NCI-H1694 treated with DMSO at 0.1 percent for 48 hours (cell line): ENCODE results near the gene IL15RA.
"Not testable (repeated sequence)": the region's sequence is repeated elsewhere in the genome, so short reads cannot be mapped to it uniquely, and the experiment has no call there.

Experiments used
- DNase-seq: peaks from one replicate; lab custom pipeline; 2025; lab: John Stamatoyannopoulos, UW

IL15RA gene

DNA sequence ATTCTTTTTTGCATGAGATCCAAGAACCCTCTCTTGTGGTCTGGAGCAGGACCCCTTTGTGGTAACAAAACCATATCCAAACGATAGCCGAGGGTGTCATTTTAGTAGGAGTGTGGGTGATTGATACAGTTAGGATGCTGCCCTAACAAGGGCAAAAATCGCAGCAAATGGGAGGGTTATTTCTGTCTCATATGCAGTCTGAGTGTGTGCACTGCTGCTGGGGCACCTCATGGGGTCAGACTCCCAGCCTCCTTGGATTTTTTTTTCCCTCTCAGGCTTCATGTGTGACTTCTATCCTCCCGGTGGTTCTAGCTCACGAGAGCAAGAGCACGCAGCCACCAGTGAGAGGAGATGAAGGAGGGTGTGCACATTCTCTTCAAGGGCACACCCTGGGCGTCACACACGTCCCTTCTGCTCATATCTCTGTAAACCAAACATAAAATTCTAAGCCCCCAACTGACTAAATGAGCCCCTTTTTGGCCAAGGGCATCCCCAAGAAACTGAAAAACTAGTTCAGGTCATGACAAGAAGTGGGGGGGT is 28.6 kb upstream of the IL15RA start:
- no peak for DNase-seq

DNA sequence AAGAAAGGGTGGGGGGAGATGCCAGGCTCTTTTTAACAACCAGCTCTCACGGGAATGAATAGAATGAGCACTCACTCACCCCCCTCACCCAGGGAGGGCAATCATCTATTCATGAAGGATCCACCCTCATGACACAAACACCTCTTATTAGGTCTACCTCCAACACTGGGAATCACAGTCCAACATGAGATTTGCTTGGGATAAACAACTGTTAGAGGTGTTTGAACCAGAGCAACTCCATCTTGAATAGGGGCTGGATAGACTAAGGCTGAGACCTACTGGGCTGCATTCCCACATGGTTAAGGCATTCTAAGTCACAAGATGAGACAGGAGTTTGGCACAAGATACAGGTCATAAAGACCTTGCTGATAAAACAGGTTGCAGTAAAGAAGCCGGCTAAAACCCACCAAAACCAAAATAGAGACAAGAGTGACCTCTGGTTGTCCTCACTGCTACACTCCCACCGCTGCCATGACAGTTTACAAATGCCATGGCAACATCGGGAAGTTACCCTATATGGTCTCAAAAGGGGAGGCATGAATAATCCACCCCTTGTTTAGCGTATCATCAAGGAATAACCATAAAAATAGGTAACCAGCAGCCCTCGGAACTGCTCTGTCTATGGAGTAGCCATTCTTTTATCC is 27.9 kb upstream of the IL15RA start:
- not testable (repeated sequence) for DNase-seq

DNA sequence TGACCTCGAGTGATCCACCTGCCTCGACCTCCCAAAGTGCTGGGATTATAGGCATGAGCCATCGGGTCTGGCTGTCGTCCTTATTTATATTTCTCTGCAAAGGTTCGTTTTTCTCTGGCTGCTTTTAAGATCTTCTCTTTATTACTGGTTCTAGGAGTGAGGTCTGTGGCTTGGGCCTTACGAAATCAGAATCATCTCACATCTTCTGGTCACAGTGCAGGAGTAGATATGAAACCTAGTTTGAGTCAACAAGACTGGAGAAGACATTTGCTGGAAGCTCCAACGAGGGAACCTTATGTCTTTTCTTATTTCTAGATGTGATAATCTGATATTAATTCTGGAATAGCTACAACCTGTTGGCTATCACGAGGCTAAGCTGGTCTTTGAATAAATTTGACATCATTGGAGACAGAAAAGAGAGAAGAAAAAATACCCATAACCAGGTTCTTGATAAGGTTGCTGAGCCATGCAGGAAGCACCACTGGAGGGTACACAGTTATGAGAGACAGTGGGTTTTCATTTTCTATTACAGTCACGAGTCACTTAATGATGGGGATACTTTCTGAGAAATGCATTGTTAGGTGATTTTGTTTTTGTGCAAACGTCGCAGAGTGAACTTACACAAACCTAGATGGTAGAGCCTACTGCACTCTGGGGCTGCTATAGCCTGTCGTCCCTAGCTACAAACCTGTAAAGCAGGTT is 25.6 kb upstream of the IL15RA start:
- no peak for DNase-seq

DNA sequence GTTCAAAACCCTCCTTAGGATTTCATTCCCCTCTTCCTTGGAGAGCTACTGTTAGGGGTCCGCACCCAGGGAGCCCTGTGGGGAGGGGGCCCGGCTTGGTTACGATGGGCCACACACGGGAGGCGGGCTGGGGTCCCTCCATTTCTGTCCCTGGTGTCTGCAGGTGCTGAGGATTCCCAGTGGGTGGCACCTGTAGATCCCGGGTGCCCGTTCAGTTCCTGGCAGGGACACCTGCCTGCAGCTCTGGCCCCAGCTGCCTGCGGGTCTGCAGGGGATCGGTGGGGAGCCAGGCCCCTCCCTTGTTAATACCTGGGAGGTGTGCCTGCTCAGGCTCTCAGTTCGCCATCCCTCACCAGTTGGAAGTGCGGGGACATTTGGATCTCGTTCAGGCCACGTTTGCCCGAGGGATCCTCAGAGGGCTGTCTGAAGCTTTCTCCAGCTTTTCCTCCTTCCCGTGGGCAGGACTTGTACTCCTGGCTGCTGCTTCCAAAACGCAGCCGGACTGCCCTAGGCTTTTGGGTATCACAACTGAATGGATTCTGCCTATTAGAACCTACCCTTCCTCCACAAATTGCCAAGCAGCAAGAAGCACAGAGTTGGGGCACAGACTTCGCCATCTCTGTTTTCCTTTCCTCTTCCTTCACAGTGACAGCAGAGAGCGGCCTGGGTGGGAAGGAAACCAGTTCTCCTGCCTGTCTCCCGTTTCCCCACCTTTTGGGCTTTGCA is 22.3 kb upstream of the IL15RA start:
- DNase-seq: no peak

DNA sequence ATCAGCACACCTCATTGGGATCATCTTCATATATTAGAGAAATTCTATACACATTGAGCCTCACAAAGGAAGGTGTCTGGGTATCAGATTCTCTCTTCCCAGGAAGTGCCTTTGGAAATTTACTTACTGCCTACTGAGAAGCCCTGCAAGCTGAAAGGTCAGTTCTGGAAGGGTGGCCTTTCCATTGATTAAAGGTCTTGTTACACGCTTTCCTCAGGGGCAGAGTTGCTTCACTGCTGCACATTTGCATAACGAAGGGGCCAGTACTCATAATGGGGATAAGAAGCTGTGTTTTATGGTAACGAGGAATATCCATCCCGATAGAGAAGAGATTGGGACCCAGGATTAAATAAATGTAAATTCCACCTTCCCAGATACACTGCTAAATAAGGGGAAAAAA is 19.4 kb upstream of the IL15RA start:
- DNase-seq: no peak

DNA sequence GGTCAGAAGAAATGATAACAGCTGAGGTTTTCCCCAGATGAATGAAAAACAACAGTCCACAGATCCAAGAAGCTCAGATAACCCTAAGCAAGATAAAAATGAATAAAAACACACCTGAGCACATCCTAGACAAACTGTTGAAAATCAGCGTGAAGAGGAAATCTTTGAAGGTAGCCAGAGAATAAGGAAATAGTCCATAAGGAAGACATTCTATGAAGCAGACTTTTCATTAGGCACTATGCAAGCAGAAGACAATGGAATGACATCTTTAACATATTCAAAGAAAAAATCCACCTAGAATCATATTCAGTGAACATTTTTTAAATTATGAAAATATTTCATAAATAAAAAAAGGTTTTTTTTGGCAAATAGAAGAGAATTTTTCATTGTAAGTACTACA is 15.1 kb upstream of the IL15RA start:
- DNase-seq: no peak

DNA sequence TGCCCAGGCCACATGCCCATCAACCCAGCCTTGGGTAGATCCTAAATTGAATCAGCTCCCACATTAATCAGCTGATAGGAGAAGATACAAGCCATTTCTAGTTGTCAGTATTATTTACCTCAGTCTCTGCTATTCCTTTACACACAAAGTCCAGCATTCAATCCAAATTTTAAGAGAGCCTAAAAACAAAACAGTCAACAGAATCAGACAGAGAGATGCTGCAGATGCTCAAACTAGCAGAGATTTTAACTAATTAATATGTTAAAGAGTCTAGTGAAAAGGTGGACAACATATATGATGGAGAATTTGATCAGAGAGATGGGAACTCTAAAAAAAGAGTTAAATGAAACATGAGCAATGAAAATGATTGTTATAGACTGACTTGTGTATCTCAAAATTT is 14.4 kb upstream of the IL15RA start:
- DNase-seq: no peak

DNA sequence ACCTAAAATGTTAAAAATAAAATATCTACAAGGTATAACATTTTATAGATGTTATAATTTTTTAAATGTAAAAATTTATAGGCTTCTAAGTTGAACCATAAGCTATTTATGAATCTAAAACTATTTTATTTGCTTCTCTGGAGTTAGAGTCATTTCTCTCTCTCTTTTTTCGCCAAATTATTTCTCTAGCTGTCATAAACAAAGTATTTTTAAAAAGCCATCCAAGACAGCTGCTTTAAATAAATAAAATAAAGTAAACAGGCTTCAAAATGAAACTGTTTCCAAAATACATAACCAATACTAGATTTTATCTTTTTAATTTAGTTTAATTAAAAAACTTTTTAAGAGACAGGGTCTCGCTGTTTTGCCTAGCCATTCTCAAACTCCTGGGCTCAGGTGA is 12.4 kb upstream of the IL15RA start:
- no peak for DNase-seq

DNA sequence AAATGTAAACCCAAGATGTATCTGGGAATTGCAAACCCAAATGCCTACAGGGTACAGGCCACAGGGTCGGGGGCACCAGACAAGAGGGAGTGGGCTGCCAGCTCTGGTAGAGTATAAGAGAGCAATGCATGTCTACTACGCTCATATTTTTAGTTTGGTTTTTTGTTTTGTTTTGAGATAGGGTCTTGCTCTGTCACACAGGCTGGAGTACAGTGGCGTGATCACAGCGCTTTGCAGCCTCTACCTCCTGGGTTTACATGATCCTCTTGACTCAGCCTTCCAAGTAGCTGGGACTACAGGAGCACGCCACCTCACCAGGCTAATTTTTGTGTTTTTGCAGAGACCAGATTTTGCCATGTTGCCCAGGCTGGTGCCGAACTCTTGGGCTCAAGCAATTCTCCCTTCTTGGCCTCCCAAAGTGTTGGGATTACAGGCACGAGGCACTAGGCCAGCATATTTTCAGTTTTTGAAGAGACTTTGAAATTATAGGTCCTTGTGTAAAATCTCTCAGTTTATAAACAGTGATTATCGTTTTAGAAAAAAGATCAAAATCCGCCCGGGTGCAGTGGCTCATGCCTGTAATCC is 11.1 kb upstream of the IL15RA start:
- no peak for DNase-seq

DNA sequence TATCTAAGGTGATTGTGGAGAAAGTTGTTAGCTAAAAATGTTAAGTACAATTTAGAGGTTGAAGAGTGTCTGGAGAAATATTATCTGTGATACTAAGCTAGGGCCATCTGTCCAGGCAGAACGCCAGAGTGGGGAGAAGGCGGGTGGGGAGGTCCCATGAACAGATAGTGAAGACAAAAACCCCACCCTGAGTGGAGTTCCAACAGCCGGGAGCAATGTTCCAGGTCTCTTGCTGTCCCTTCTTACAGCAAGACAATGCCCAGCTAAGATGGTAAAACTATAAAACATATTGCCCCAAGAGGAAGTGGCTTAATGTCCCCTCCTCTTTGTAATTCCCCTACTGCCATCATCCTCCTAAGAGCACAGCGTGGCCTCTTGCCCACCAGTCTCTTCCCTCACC is 10.4 kb upstream of the IL15RA start:
- no peak for DNase-seq

DNA sequence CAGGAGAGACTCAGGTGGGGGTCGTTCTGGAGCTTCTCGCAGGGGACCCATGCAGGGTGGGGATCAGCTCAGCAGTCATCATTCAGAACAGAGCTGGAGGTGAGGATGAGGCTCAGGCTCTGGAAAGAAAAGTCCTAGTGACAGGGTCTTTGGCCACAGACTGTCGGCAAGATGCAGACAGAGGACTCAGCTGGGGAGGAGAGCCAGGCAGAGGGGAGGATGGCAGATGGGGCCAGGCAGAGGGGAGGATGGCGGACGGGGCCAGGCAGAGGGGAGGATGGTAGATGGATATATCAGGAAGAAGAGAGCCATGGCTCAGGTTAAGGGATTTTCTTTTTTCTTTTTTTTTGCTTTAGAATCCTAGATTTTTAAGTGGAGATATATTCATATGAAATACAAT is 7.7 kb upstream of the IL15RA start:
- DNase-seq: no peak

DNA sequence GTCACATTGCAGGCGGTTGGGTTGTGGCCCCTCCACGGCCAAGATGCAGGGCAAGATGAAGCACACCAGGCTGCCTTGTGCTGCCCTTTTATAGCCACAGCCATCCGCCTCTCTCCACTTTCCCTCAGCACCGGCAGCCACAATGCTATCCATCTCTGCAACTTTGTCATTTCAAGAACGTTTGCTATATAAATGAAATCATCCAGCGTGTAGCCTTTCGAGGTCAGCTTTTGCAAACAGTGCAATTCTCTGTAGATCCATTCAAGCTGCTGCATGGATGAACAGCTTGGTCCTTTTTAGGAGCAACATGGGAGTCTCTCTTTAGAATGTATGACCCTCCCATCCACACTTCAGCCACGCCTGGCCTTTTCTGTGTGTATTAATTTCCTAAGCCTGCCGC is 6.4 kb upstream of the IL15RA start:
- no peak for DNase-seq

DNA sequence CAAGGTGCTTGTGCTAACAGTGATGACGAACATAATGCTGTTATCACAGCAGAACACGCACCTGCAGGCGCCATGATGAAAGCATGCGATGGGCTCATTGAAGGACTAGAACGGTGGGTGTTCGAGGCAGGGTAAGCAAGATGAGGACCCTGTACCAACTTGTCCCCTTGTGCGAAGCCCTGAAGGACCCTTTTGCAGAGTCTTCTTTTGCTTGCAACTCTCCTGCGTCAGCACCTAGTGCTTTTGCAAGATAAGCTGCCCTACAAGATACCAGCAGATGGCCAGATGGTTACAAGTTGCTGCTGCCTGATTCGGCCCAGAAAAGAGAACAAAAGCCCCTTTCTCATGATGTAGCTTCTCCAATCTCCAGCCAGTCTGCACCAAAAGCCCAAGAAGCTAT is 4.2 kb upstream of the IL15RA start:
- no peak for DNase-seq

DNA sequence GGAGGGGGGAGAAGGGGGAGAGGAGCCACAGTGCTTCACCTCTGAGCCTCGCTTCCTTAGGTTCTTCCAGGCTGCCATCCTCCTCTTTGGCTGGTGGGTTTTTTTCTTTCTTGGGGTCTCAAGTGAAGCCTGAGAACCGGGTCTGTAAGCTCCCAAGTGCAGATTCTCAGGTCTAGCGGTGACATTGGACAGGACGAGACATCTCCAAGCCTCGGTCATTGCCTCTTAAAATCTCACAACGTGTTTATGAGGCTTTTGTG is 817 bp upstream of the IL15RA start:
- no peak for DNase-seq

DNA sequence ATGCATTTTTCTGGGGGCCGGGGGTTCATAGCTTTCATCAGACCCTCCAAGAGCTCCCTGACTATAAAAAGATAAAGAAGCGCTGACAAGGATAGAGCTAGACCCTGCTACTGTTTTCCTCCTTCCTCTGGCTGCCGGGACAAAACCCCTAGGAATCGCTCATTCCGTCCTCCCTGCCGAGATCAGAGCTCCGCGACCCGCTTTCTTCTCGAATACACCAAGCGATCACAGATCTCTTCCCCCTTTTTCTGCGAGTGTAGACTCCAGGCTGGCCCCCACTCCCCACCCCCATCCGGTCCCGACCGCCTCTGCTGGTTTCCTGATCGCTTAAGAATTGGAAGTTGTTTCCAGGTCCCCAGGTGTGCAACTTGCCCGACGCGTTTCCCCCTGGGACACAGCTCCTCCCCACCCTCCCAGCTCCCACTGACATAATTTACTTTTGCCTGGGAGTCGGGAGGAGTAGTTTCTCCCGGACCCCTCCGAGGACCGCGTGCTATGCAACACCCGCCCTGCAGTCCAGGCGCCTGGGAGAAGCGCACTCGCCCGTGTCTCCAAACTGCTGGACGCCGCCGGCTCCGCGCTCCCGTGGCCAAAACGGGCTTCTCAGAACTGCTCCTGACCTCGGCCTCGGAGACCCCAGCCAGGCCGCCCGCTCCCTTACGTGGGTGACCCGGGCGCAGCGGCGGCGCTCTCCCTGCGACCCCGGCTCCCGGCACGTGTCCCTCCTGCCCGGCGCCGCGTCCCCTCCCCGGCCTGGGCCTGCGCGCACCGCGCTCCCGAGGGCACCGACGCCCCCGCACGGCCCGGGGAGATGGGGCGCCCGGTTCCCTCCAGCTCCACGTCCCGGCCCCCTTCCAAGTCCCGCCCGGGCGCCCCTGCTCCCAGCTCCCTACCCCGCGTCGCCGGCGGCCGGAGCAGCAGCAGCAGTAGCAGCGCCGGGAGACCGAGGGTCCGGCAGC is 552 bp downstream of the IL15RA start:
- no peak for DNase-seq

DNA sequence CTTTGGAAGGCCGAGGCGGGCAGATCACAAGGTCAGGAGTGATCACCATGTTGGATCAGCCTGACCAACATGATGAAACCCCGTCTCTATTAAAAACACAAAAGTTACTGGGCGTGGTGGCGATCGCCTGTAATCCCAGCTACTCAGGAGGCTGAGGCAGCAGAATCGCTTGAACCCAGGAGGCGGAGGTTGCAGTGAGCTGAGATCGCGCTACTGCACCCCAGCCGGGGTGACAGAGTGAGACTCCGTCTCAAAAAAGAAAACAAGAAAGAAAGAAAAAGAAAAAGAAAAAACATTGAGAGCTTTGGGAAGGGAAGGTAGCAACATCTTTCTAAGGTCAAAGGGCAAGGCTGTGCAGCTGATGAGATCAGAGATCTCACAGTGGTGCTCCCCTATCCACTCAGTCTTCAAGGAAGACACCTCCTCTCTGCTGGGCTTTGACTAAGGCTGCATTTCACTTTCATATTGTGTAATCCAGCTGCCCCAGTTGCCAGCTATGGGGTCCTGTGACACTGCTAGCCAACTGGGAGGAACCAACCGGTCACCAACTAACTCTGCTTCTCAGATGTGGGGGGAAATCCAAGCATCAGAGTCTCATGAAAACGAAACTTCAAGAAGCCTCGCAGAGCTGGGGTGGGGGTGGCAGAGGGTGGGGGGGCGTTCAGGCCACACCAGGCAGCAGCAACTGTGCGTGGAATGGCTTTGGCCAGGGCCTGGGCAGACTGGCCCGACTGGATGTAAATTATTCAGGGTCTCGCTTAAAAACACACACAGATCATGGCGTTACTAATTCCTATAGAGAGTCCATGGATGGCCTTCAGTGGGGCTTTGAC is 1.5 kb downstream of the IL15RA start:
- DNase-seq: no peak

DNA sequence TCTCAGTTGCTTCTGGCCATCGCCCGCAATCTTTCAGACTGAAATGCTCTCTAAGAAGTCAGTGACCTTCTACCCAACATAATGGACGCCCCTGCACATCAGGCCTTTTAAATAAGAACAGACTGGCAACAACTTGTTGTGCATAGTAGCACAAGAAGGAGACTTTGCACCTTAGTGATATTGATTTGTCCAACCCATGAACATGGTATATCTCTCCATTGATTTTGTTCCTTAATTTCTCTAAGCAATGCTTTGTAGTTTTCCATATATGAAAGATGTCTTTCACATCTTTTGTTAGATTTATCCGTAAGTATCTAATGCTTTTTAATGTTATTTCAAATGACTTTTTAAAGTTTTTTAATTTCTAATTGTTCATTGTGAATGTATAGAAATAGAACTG is 4.3 kb downstream of the IL15RA start:
- DNase-seq: no peak

DNA sequence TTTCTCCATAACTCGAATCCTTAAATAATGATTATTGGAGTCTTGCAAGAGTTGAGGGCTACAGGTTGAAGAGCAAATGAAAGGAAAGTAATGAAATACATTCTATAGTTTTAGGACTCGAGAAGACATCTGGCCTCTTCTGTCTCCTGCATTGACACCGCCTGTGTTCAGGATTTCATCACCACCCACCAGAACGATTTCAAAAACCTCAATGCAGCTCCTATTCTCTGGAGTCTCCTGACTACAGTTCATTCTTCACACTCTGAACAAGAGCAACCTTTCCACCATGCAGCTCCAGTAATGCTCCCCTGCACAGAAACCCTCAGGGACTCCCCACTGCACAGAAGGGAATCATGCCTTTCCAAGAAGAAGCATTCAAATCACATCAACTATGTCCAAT is 5.5 kb downstream of the IL15RA start:
- no peak for DNase-seq

DNA sequence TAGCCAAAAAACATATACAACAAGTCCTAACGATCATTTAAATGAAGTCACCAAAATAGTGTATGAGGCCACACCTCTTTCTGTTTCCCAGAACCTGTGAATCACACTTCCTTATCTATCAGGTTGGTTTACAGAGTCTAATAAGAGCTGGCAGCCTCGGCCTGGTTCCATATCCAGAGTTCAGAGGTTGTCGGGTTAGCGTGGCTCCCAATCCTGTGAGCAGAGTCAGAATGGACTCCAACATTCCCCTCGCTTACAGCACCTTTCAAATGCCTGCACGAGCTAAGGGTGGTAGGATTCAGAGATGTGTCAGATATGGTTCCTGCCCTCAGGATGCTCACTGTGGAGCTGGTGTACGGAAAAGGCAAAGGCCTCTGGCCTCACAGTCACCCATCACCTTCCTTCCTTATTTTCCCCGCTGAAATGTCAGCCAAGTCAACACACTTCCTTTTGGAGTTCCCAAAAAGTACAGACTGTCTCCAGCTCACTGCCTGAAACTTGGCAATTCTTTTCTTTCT is 6.0 kb downstream of the IL15RA start:
- DNase-seq: no peak

DNA sequence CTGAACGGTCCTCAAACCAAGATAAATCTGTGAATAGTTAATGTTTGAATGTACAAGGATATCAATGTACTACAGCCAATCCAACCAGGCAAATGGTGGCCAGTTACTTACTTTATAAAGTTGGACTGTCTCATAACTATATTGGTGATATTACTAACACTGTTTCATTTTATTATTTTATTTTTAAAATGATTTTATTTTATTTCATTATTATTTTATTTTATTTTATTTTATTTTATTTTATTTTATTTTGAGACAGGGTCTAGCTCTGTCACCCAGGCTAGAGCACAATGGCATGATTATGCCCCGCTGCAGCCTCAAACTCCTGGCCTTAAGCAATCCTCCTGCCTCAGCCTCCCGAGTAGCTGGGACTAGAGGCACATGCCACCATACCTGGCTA is 6.8 kb downstream of the IL15RA start:
- no peak for DNase-seq

DNA sequence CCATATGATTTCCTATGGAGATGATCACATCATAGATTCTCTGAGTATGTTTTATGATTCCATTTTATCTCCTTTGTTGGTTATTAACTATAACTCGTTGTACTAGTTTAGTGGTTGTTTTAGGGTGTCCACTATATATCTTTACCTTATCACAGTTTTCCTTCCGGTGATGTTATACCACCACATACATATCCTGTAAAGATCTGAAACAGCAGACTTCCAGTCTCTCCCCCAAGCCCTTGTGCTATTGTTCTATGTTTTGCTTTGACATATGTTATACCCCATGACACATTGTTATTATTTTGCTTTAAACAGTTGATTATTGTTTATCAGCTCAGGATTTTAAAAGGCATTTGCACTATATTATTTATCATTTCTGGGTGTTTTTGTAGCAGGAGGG is 7.3 kb downstream of the IL15RA start:
- DNase-seq: no peak
